Omental fat pad (tissue), 4 donors: Measurements from ENCODE around the gene LPIN2. TPM values are rescaled to one million over a fixed set of nuclear protein-coding genes. Genes with fewer than 3 reads are reported as not detected.

Experiments
- ATAC-seq: fragments of 150-250 bp; one replicate; pipeline ENCODE4 v1.9.1; 2016; ENCODE audit warnings: mild to moderate bottlenecking, moderate library complexity; ENCODE audit not compliant: low FRiP score
- DNase-seq: peaks from one replicate; pipeline ENCODE4 v3.0.0-alpha.2; 2019; ENCODE audit warnings: low spot score
- total RNA-seq, 4 donors: library from RNA; depleted of rRNA; stranded (reverse); fragments of >200 nt; gene quantifications; one replicate each; pipeline ENCODE4 v1.1.0, GENCODE V29; 2016
- TF ChIP-seq, protein P1 (sequence below), 3 donors: fragments of 450-650 bp; IDR thresholded peaks; one replicate each; pipeline ENCODE4 v1.5.1; 2016 to 2017; ENCODE audit warnings: antibody characterized with exemption in 3 of 3, mild to moderate bottlenecking in 3 of 3, moderate library complexity in 2 of 3

LPIN2 gene
- total RNA-seq, 4 donors from 2014 or later: 21.3 to 35.5 (median 31.7) TPM

DNA sequence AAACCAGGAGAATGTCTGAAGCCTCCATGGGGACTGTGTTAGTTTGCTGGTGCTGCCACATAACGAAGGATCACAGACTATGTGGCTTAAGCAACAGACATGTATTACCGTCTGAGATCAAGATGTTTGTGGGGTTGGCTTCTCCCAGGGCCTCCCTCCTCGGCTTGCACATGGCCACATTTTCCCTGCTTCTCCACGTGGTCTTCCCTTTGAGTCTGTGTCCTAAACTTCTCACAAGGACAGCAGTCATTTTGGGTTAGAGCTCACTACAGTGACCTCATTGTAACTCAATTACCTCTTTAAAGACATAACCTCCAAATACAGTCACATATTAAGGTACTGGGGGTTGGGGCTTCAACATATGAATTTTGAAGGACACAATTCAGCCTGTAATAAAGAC lies 44.6 kb upstream of the LPIN2 start:
- no peak for DNase-seq
- TF ChIP-seq, protein P1, sequence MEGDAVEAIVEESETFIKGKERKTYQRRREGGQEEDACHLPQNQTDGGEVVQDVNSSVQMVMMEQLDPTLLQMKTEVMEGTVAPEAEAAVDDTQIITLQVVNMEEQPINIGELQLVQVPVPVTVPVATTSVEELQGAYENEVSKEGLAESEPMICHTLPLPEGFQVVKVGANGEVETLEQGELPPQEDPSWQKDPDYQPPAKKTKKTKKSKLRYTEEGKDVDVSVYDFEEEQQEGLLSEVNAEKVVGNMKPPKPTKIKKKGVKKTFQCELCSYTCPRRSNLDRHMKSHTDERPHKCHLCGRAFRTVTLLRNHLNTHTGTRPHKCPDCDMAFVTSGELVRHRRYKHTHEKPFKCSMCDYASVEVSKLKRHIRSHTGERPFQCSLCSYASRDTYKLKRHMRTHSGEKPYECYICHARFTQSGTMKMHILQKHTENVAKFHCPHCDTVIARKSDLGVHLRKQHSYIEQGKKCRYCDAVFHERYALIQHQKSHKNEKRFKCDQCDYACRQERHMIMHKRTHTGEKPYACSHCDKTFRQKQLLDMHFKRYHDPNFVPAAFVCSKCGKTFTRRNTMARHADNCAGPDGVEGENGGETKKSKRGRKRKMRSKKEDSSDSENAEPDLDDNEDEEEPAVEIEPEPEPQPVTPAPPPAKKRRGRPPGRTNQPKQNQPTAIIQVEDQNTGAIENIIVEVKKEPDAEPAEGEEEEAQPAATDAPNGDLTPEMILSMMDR (IDR thresholded peaks at IDR 0.05): no peak
- no peak for ATAC-seq

DNA sequence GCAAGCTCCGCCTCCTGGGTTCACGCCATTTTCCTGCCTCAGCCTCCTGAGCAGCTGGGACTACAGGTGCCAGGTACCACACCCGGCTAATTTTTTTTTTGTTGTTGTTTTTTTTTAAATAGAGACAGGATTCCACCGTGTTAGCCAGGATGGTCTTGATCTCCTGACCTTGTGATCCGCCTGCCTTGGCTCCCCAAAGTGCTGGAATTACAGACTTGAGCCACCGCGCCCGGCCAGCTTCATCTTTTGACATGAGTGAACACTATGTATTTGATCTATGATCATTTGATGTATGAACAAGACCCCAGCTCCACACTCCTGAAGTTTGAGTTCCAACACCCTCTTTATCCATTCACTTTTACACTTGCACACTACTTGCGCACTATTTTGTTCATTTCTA lies 43.4 kb upstream of the LPIN2 start:
- DNase-seq (no peak), ATAC-seq (no peak)
- TF ChIP-seq, protein P1 (IDR thresholded peaks at IDR 0.05): no peak

DNA sequence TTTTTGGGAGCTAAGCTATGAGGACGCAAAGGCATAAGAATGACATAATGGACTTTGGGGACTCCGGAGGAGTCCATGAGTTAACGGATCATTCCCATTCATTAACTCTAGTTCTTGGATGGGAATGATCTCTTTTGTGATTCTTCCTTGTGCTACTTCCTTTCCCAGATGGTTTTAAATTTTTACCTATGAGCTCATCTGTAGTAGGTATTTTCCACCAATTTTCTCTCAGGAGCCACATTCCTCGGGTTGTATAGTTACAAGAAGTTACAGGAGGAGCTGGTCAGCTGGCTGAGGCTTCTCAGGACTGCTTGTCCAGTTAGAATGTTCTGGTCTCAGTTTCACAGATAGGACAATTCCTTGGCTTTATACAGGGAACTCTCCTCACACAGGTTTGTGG lies 42.9 kb upstream of the LPIN2 start:
- TF ChIP-seq, protein P1 (IDR thresholded peaks at IDR 0.05): no peak
- ATAC-seq: no peak
- DNase-seq: no peak

DNA sequence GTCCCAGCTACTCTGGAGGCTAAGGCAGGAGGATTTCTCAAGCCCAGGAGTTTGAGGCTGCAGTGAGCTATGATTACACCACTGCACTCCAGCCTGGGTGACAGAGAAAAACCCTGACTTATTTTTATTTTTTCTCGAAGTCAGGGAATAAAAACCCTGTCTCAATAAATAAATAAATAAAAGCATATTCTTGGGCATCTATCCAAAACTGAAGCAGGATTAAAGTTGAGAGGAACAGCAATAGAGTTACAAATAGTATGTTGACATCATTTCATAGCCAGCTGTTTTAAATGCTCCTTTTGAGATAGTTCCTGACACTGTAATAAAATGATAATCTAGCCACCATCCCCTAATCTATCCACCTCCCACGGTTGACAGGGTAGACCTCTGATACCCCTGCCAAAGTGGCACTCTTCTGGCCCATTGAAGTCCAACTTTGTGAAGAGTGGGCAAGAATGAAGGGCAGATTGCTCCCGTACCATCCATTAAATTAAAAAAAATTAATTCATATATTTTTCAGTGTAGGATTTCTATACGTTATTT lies 42.3 kb upstream of the LPIN2 start:
- ATAC-seq (no peak), DNase-seq (no peak)
- TF ChIP-seq, protein P1 (IDR thresholded peaks at IDR 0.05): no peak

DNA sequence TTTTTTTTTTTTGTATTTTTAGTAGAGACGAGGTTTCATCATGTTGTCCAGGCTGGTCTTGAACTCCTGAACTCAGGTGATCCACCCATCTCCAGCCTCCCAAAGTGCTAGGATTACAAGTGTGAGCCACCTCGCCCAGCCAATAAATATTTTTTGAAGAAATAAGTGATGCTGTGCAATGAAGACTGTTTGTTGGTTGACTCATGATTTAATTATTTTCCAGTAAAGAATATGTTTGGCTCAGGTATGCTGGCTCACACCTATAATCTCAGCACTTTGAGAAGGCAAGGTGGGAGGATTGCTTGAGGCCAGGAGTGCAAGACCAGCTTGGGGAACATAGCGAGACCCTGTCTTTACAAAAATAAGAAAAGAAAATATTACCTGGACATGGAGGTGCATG lies 41.8 kb upstream of the LPIN2 start:
- TF ChIP-seq, protein P1 (IDR thresholded peaks at IDR 0.05): no peak
- no peak for DNase-seq
- ATAC-seq: no peak

DNA sequence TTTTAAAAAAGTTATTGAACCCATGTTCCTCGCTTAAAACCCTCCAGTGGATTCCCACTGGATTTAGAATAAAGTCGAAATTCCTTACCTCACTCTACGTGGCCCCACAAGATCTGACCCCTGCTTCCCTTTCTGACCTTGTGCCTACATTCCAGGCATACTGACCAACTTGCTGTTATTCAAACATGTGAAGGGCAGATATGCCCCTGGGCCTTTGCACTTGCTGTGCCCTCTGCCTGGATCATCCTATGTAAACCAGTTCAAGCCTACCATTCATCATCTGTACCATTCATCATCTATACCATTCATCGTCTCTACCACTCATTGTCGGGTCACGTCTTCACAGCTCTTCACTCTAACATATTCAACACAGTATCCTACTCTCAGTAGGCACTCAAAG lies 41.3 kb upstream of the LPIN2 start:
- TF ChIP-seq, protein P1 (IDR thresholded peaks at IDR 0.05): no peak
- DNase-seq: no peak
- no peak for ATAC-seq

DNA sequence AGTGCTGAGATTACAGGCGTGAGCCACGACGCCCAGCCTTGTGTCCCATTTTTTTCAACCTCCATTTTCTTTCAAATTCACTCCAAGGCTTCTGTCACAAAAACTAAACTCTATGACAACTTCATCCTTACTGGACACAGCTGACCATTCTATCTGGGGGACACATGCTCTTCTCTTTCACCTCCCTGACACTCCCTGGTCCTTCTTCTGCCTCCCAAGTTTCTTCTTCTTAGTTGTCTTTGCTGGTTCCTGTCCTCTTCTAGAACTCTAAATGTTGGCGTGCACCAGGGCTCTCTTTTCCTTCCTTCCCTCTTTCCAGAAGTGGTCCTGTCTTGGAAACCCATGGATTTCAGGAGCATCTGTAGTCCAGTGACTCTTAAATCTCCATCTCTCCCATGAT lies 40.1 kb upstream of the LPIN2 start:
- DNase-seq (no peak), ATAC-seq (no peak)
- TF ChIP-seq, protein P1 (IDR thresholded peaks at IDR 0.05): no peak
